KBM-7 (cell line): ENCODE measurements around the gene SIX2.
"Not testable (repeated sequence)": the region's sequence is repeated elsewhere in the genome, so short reads cannot be mapped to it uniquely, and the experiment has no call there.

Source experiments
- DNase-seq: peaks from one replicate; pipeline ENCODE4 v3.0.0-alpha.2; 2015
- in situ Hi-C: fragments of 300-500 bp; cut with MboI; formaldehyde crosslinking; loops from 2 replicates; pipeline ENCODE4 v1.14.3; 2020; ENCODE audit warnings: low sequenced_read_pairs, low pct_unique_long_range_greater_than_20kb, mixed read lengths

The SIX2 gene

DNA sequence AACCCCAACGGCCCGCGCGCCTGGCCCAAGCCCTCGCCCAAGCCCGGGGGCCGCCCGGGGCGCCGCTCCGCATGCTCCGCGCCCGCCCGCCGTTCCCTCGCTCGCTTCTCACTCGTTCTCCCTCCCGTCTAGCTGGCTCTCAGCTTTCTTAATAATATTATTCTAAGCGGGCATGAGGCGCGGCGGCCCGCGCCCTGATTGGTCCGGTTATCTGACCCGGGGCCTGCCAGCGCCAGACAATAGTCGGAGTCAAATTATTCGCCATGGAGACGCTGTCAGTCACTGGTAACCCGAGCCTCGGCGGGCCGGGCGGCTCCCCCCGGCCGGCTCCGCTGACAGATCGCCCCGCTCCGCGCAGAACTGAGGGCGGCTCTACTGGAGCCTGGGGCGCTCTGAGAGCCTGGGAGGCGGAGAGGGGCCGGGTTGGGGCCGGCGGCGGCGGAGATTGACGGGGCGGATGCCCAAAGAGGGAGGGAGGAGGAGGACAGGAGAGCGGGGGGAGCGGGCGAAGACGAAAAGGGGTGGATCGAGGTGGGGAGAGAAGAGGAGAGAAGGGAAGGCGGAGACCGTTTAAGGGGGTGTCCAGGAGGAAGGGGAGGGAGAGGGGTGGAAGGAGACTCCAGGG is at the start of gene SIX2:
Gene SIX2, minus strand, starts transcription at position 150 of the 625 bp plus-strand sequence. CDS start 342 bp downstream, outside the sequence.
- DNase-seq: peak; percentile 95
- in situ Hi-C loops: no loop called here

DNA sequence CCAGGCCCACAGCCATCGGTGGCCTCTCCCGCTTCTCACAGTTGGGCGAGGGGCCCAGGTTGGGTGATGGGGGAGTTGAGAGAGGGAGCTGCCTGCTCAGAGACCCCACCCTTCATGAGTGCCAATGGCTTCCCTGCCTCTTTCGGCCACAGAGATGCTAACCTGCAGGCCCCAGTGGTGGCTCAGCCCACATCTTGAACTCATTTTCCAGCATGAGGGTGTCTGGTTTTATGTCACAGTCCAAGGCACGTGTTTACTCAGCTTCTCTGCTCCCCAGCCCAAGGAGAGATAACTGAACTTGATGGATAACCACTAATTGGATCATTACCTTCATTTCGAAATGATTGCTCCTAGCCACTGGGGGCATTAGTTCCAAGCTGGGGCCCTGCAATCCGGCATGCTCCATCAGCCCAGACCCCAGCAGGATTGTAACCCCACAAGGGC is 45.9 kb upstream of the SIX2 start:
- DNase-seq: no peak
- in situ Hi-C loops: no loop called here

DNA sequence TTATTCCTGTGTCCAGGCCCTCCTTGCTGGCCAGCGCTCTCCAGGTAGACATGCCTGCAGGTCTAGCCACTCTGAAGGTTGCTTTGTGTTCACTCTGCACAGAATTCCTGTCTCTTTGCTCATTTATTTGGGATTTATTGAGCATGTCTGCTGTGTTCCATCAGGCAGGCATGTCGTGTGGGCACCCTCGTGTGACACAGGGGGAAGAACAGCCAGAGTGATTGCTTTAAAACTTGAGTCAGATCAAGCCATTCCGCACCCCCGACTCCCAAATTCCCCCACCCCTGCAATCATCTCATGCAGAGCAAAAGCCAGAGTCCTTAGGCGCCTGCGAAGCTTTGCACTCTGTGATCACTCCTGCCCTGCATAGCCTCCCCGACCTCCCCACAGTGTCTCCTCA is 44.7 kb upstream of the SIX2 start:
- in situ Hi-C loops: no loop called here
- DNase-seq: no peak

DNA sequence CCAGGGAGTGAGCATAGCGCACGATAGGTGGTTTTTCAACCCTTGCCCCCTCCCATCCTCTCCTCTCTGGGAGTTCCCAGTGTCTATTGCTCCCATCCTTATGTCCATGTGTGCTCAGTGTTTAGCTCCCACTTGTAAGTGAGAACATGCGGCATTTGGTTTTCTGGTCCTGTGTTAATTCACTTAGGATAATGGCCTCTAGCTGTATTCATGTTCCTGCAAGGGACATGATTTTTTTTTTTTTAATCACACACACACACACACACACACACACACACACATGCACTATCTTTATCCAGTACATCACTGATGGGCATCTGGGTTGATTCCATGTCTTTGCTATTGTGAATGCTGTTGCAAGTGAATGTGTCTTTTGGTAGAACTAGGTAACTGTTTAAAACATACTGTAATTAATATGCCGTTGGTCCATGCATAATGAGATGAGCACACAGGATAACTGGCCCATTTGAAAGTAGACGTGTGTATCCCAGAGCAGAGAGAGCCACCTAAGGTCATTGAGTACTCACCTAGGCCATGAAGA is 43.2 kb upstream of the SIX2 start:
- DNase-seq: no peak
- in situ Hi-C loops: no loop called here

DNA sequence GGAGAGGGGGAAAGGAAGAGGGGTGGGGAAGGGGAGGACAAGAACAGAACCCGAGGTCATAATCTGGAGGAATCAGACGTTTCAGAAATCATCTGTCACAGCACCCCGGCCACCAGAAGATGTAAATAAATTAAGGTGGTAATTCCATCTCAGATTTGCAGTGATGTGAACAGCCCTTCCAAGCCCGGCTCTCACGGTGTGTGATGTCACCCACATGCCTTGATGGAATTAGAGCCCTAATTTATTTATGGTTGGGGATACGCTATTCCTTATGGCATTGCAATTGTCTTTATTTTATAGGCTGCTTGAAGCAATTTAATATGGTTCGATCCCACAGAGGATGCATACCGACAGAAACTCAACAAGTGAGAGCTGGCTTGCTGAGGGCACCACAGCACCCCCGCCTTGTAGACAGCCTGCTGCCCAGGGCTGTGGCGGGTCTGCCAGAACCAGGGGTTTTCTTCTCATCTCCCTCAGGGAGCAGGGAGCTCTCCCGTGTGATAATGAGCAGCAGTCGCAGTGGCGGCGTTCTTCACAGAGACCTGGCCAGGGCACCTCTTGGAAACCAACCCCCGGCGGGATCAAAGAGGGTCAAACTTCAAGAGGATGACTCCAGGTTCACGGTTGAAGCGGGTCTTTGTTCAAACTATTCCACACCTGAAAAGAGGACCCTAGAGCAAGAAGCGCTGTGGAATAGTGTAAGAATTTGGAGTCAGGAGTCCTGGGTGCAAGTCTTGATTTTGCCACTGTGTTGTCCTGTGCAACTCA is 40.5 kb upstream of the SIX2 start:
- in situ Hi-C loops: no loop called here
- DNase-seq: no peak

DNA sequence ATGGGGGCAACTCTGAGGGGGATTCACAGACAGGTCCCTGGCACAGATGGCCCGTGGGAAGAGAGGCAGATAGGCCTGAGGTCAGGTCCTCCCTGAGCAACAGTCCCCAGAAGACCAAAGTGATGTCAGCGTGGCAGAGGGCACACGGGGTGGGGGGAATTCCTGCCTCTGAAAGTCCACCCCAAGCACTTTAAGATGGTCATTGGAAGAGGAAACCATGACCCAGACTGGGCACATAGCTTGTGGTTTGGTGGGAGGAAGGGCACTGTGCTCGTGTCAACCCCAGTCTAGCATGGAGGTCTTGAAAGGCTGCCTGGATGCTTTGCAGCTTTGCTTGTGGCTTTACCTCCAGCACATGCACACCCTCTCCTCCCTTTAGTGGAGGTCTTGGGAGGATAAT is 38.0 kb upstream of the SIX2 start:
- in situ Hi-C loops: no loop called here
- no peak for DNase-seq

DNA sequence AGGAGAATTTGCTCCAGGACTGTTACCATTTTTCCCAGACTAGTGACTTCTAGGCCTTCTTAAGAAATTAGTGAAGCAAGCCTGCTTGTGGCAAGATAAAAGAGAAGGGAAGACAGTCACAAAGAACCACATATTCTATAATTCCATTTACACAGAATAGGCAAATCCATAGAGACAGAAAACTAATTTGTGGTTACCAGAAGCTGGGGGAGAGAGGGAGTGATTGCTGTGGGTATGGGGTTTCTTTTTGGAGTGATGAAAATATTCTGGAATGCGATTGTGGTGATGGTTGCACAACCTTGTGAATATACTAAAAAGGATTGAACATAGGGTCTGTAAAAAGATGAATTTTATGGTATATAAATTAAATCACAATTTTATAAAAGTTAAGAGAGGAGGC is 37.5 kb upstream of the SIX2 start:
- in situ Hi-C loops: no loop called here

DNA sequence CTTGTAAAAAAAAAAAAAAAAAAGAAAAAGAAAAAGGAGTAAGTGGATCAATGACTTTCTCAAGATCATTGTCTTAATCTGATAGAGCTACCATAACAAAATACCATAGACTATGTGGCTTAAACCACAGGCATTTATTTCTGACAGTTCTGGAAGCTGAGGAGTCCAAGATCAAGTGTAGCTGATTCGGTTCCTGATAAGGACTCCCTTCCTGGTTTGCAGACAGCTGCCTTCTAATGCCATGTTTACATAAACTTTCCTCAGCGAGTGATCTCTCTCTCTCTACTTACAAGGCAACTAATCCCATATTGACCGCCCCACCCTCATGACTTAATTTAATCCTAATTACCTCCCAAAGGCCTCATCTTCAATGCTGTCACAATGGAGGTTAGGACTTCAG is 36.5 kb upstream of the SIX2 start:
- in situ Hi-C loops: no loop called here
- peak; percentile 37 for DNase-seq

More for the DNA sequence above, 37.5 kb upstream of the SIX2 start:
- peak; percentile 26 for DNase-seq

DNA sequence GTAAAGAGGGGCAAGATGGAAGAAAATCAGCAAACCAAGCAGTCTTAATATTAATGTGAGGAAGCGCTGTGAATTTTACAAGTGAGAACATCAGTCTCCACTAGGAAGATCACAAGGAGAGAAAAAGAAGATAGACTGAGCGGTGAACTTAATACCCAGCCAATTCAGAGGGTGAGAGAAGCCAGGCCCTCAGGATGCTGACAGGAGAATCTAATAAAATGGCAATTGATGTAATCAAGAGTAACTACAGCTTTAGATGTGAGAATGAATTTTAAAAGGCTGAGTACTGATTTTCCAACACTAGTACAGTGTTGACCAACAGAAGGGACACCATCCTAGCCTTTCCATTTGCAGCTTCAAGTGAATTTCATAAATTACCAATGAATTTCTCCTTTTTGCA is 35.7 kb upstream of the SIX2 start:
- in situ Hi-C loops: no loop called here
- DNase-seq: no peak

DNA sequence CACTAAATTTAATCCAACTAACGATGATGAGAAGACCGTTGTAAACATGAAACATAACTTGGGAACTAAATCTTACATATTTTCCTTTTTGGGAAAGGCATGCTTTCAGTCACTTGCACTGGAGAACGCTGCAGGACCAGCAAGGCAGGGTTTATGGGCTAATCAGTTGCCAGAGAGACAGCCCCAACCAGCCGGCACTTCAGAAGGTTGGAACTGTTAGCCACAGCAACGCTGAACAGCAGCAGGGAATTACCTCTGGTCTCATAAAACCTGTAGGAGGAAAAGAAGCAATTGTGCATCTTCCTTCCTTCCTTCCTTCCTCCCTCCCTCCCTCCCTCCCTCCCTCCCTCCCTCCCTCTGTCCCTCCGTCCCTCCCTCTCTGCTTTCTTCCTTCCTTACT is 33.9 kb upstream of the SIX2 start:
- DNase-seq: no peak
- in situ Hi-C loops: no loop called here

DNA sequence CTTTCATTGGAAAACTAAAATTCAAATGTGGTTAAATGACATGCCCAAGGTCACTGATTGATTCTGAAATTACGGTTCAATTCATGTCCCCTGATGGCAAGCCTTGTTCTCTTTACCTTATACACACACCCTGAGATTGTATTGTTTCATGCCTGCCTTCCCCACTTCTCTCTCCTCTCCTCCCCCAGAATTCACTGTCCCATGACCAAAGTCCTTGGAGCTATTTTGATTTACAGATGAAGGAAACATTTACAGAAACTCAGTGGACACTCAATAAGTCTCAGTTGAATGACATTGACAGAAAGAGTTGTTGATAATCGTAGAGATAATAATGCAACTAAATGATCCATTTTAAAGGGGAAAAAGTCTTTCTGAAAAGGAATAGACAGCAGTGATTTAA is 33.1 kb upstream of the SIX2 start:
- in situ Hi-C loops: no loop called here

DNA sequence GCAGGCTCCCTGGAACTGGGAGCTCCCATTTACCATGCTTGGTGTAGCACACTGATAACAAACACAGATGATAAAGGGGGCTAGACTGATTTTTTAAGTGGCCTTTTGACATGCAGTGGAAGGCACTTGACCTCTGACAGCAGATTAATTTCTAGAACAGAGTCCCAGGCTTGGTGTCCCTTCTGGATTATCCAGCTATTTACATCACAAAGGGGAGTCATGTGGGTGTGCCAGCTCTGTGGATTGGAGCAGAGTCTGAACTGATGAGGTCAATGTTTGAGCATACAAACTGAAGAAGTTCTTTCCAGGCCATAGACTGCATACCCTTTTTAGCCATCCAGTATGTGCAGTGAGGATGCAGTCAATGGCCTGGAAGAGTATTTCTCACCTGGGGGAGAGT is 31.5 kb upstream of the SIX2 start:
- in situ Hi-C loops: no loop called here
- no peak for DNase-seq

More for the DNA sequence above, 33.1 kb upstream of the SIX2 start:
- no peak for DNase-seq

DNA sequence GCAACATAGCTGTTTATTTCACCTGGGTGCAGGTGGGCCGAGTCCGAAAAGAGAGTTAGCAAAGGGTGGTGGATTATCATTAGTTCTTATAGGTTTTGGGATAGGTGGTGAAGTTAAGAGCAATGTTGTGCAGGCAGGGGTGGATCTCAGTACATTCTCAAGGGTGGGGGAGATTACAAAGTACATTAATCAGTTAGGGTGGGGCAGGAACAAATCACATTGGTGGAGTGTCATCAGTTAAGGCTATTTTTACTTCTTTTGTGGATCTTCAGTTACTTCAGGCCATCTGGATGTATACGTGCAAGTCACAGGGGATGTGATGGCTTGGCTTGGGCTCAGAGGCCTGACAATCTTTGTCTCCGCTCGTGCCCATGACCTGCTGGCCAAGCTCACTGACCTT is 30.6 kb upstream of the SIX2 start:
- in situ Hi-C loops, DNase-seq: not testable (repeated sequence)

DNA sequence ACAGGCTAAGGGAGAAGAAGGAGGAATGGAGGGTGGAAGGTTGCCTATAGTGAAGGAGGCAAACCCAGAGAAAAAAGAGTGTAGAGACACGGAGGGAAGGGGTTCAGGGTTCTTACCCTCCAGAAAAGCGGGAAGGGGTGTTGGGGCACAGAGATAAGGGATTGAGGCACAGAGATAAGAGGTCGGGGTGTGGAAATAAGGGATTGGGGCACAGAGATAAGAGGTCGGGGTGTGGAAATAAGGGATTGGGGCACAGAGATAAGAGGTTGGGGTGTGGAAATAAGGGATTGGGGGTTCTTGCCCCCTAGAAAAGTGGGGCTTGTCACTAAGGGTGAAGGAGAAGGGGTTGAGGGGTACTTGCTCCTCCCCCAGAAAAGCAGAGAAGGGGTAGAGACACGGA is 29.6 kb upstream of the SIX2 start:
- DNase-seq, in situ Hi-C loops: not testable (repeated sequence)

DNA sequence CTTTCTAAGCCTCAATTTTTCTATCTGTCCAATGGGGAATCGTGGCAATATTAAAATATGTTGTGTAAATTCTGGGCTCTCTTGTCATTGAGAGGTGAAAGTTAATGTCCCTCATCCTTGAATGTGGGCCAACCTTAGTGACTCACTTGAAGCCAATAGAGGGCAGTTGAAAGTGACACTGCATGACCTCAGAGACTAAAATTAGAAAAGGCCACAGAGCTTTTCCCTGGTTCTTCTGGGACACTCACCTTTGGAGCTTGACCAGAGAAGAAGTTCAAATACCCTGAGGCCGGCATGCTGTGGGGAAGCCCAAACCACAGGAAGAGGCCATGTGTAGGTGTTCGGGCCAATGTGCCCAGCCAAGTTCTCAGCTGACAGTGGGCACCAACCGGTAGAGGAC is 24.1 kb upstream of the SIX2 start:
- no peak for DNase-seq
- in situ Hi-C loops: no loop called here

DNA sequence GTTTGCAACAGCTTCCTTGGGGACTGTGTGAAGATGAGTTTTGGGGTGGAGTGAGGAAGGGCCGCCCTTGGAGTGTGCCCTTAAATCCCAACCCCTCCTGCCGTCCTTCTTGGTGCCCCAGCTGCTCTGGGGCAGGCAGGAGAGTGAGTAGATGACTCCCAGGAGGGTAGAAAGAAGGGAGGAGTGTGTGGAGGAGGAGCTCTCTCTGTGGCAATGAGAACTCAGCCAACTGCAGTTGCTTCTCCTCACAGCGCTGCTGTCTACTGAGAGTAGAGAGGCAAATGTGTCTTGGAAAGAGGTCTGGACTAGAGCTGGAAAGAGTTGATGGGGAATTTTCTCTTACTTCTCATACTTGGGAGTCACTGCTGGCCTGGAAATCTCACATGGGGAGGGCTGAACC is 21.8 kb upstream of the SIX2 start:
- DNase-seq: no peak
- in situ Hi-C loops: no loop called here

DNA sequence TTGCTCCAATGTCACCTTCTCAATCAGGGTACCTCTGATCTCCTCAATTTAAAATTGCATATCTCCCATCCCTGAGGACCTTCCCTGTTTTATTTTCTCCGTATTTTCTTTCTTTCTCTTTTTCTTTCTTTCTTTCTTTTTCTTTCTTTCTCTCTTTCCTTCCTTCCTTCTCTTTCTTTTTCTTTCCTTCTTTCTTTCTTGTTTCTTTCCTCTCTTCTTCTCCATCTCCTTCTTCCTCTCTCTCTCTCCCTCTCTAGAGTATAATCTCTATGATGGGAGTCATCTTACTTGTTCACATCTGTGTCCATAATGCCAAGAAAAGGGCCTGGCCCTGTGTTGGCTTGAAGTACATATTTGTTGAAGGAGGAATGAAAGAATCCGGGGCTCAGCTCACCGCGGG is 21.3 kb upstream of the SIX2 start:
- in situ Hi-C loops: no loop called here
- no peak for DNase-seq

DNA sequence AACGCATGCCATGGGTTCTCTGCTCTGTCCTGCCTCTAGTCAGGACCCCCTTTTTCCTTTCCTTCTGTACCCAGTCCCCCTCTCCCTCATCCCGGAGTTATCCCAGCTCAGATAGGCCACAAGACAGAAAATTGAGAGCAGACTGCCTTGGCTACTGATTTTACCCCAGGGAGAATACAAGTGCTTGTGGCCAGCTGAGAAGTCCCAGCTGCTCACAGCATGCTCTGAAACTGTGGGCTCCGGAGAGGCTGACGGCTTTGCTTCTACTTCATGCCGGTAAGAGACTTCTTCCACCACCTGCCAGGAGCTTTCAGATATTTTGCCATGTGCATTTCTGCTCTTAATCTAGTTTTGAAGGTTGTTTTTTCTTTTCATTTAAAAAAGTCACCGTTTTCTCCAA is 20.0 kb upstream of the SIX2 start:
- in situ Hi-C loops: no loop called here
- no peak for DNase-seq

DNA sequence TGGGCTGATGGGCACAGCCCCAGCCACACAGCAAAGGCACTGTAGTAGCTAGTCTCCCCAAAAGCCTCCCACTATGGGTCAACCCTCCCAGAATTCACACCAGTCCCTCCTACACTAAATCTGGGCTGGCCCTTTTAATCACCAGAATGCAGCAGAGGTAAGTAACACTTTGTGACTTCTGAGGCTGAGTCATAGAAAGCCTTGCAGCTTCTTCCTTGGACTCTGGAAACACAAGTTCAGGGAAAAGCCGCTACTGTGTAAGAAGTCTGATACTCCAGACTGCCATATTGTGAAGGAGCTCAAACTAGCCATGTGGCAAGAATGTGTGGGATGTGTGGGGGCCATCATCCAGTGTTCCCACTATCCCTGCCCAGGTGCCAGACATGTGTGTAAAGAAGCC is 19.0 kb upstream of the SIX2 start:
- in situ Hi-C loops: no loop called here

DNA sequence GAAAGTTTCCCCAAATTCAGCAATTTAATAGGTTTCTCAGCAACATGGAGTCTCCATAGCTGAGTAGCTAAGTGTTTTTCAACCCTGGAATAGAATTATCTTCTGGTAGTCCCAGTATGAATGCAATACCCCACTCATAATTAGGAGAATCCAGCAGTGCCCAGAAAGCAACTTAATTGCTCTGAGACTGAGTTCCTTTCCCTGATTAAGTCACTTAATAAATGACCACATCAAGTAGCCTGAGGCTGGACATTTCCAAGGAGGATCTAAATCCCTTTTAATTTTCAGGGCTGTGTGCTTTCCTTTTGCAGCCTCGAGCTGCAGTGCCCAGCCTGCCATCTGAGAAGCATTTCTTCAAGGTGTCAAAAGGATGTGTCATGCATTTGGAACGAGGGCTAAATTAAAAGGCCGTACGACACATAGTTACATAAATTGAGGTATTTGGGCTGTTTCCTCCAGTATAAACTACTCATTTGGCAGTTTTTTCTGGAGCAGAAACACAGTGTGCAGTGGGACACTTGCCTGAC is 17.7 kb upstream of the SIX2 start:
- no peak for DNase-seq
- in situ Hi-C loops: no loop called here

More for the DNA sequence above, 19.0 kb upstream of the SIX2 start:
- no peak for DNase-seq
